Neuron (in vitro differentiated cells): ENCODE data around the gene RNF181.
"Not testable (repeated sequence)": the region's sequence is repeated elsewhere in the genome, so short reads cannot be mapped to it uniquely, and the experiment has no call there.

Source experiments
- H2AFZ ChIP-seq: one replicate; pipeline ENCODE4 v1.6.1; 2013; ENCODE audit warnings: low read depth, mild to moderate bottlenecking, inconsistent platforms, low read length, moderate library complexity
- H3K27me3 ChIP-seq: one replicate; pipeline ENCODE4 v1.6.1; 2013; ENCODE audit warnings: low read length; ENCODE audit not compliant: insufficient read depth
- H3K36me3 ChIP-seq: one replicate; pipeline ENCODE4 v1.6.1; 2013; ENCODE audit warnings: low read length; ENCODE audit not compliant: insufficient read depth
- H3K4me1 ChIP-seq: one replicate; pipeline ENCODE4 v1.6.1; 2013; ENCODE audit warnings: low read length; ENCODE audit not compliant: insufficient read depth
- H3K4me3 ChIP-seq: 2 replicates; pipeline ENCODE4 v1.5.1; 2013; ENCODE audit warnings: mild to moderate bottlenecking, low read length, moderate library complexity
- H3K9me3 ChIP-seq: one replicate; pipeline ENCODE4 v1.6.1; 2013; ENCODE audit warnings: low read length

The RNF181 gene

DNA sequence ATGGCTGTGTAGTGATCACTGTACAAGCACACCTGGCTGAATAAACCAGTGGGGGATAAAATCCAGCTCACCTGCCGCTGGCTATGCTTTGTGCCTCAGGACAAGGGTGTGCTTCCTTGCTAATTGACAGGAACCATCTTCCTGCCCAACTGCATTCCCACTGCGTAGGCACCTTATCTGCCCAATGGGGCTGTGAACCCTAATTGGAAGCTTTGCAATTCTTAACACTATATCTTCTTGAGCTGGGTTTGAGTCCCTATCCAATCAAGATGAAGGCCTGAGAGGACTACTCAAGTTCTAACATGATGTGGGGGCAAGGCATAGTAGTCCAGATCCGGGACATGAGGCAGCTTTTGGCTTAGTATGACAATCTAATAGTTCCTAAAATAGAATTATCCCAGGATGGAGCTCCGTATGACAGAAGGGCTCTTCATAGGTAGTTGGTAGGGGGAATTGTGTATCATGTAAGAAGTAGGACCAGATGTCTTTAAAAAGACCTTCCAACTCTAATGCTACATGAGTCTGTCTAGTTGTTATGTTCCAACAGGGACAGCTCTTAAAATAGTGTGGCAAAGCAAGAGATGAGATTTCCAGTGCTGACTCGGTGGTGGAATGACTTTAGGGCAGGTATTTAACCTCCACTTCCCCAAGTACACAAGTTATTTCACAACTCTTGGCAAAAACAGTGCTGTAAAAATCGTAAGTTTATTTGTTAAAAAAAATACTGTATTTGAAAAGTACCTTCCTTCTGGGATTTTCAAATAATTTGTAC, 9.2 kb downstream of the RNF181 start:
- H3K36me3 ChIP-seq, result peaks cover 24% of the 10 kb centered on the region
- H3K4me1 ChIP-seq, result peaks cover 26% of the 10 kb centered on the region
- H2AFZ ChIP-seq, result no peak overlapping the region
- H3K9me3 ChIP-seq, result no peaks in the 10 kb centered on the region
- H3K27me3 ChIP-seq, result no peaks in the 10 kb centered on the region
- no peak overlapping the region for H3K4me3 ChIP-seq

GRCh38 chr2:85605406-85606115, 10.0 kb downstream of the RNF181 start:
- Histone ChIP-seq H3K4me3 (no peak overlapping the region), H3K27me3 (no peaks in the 10 kb centered on the region), H3K9me3 (no peaks in the 10 kb centered on the region), H2AFZ (no peak overlapping the region), H3K36me3 (peaks cover 29% of the 10 kb centered on the region), H3K4me1 (peaks cover 26% of the 10 kb centered on the region)

DNA sequence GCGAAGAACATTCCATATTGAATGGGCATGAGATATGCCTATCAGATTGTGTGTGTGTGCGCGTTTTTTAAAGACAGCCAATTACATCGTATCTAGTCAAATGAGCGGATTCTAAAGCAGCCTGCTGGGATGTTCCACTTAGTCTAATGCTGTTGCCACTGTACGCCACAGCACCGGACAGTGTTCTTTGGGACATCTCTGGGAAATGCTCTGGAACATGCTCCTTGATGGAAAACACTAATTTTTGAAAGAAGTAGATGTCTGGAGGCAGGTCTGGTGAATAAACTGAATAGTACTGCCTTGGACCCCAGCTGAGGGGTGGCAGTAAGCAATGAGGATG, 10.5 kb downstream of the RNF181 start:
- Histone ChIP-seq H2AFZ (no peak overlapping the region), H3K27me3 (no peaks in the 10 kb centered on the region), H3K36me3 (peaks cover 29% of the 10 kb centered on the region), H3K9me3 (no peaks in the 10 kb centered on the region), H3K4me3 (no peak overlapping the region), H3K4me1 (peaks cover 29% of the 10 kb centered on the region)

GRCh38 chr2:85607268-85608215, 12.0 kb downstream of the RNF181 start:
- Histone ChIP-seq H3K4me3 (no peak overlapping the region), H3K36me3 (peaks cover 29% of the 10 kb centered on the region), H3K27me3 (no peaks in the 10 kb centered on the region), H3K9me3 (no peaks in the 10 kb centered on the region), H3K4me1 (peaks cover 29% of the 10 kb centered on the region), H2AFZ (no peak overlapping the region)

DNA sequence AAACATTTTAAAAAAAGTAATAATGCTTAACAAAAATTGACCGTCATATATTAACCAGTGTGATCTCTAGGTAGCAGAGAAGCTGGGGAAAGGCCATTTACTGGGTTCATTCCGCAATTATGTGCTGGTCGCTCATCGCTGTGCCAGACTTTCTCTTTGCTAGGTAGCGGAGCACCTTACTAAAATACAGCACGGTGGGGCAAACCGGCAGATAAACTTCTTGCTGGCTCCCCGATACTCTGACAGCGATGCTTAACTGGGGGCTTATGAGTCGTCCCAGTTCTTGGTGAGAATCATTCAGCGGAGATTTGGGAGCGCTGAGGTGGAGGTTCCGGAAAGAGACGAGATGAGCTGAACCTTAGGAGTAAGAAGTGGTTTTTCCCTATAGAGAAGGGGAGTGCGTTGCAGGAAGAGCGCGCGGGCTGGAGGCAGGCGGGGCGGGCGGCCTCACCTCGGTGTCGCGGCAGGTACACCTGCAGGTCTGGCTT, 15.7 kb downstream of the RNF181 start:
- H3K4me1 ChIP-seq, result peaks cover 15% of the 10 kb centered on the region
- H3K27me3 ChIP-seq, result no peaks in the 10 kb centered on the region
- H3K4me3 ChIP-seq, result peak overlapping the region; percentile 82
- peak overlapping the region; percentile 52 for H2AFZ ChIP-seq
- H3K9me3 ChIP-seq, result no peaks in the 10 kb centered on the region
- peaks cover 29% of the 10 kb centered on the region for H3K36me3 ChIP-seq

- H3K9me3 ChIP-seq, result no peaks in the 10 kb centered on the region
- H3K36me3 ChIP-seq, result peaks cover 29% of the 10 kb centered on the region
- H3K4me1 ChIP-seq, result peaks cover 13% of the 10 kb centered on the region
- H3K27me3 ChIP-seq, result no peaks in the 10 kb centered on the region
- peak within 1 kb of the TSS; percentile 82 for H3K4me3 ChIP-seq
- H2AFZ ChIP-seq, result peak within 1 kb of the TSS; percentile 52
Observed at GRCh38 chr2:85611705-85612587, 16.4 kb downstream of the RNF181 start, which contains the start of gene C2orf68. Gene C2orf68 (minus strand): TSS chr2:85612066. CDS start chr2:85611984, 82 bp downstream.

DNA sequence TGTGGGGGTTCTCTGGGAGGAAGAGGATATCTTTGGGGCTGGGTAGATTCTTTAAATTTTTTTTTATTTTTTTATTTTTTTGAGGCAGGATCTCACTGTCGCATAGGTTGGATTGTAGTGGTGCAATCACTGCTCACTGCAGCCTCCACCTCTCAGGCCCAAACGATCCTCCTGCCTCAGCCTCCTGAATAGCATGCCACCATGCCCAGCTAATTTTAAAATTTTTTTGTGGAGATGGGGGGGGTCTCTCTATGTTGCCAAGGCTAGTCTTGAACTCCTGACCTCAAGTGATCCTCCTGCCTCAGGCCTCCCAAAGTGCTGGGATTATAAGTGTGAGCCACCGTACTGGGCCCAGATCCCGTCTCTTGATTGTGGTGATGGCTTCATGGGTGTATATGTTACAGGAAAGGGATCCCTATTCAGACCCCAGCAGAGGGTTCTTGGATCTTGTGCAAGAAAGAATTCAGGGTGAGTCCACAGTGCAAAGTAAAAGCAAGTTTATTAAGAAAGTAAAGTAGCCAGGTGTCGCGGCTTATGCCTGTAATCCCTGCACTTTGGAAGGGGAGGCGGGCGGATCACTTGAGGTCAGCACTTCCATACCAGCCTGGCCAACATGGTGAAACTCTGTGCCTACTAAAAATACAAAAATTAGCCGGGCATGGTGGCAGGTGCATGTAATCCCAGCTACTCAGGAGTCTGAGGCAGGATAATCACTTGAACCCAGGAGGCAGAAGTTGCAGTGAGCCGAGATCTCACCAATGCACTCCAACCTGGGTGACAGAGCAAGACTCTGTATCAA, 18.4 kb downstream of the RNF181 start:
- Histone ChIP-seq H3K27me3 (no peaks in the 10 kb centered on the region), H2AFZ (no peak overlapping the region), H3K4me1 (peaks cover 19% of the 10 kb centered on the region), H3K36me3 (peaks cover 14% of the 10 kb centered on the region), H3K9me3 (no peaks in the 10 kb centered on the region), H3K4me3 (no peak overlapping the region)

- H3K4me3 ChIP-seq, H3K9me3 ChIP-seq, H2AFZ ChIP-seq, H3K27me3 ChIP-seq: not testable (repeated sequence)
- Histone ChIP-seq H3K4me1 (peaks cover 19% of the 10 kb centered on the region), H3K36me3 (peaks cover 16% of the 10 kb centered on the region)
Observed at GRCh38 chr2:85614757-85615156, 19.2 kb downstream of the RNF181 start.

DNA sequence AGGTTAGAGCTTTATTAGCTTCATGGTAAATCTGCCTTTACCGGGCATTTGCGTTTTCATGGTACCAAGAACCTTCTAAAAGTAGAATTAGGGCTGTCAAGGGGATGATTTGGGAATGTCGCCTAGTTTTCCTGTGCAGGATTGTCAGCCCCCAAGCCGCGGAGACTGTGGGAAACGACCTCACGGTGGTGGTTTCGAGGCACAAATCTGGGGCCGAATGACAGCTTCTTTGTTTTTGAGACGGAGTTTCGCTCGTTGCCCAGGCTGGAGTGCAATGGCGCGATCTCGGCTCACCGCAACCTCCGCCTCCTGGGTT, 19.8 kb downstream of the RNF181 start:
- H3K4me1 ChIP-seq, result peaks cover 19% of the 10 kb centered on the region
- no peak overlapping the region for H2AFZ ChIP-seq
- H3K4me3 ChIP-seq, result no peak overlapping the region
- no peaks in the 10 kb centered on the region for H3K27me3 ChIP-seq
- no peaks in the 10 kb centered on the region for H3K9me3 ChIP-seq
- peaks cover 15% of the 10 kb centered on the region for H3K36me3 ChIP-seq

GRCh38 chr2:85617723-85618122, 22.2 kb downstream of the RNF181 start:
- H2AFZ ChIP-seq, H3K4me3 ChIP-seq, H3K9me3 ChIP-seq, H3K27me3 ChIP-seq: not testable (repeated sequence)
- Histone ChIP-seq H3K36me3 (peaks cover 32% of the 10 kb centered on the region), H3K4me1 (peaks cover 10% of the 10 kb centered on the region)

DNA sequence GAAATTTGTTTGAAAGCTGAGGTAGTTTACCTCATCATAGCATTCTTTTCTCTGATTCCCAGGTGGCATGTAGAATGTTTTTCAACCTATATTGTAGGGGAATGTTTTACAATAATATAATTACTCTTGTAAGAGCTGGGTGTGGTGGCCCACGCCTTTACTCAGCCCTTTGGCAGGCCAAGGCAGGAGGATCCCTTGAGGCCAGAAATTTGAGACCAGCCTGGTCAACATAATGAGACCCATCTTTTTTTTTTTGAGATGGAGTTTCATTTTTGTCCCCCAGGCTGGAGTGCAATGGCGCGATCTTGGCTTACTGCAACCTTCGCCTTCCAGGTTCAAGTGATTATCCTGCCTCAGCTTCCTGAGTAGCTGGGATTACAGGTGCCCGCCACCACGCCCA, 24.1 kb downstream of the RNF181 start:
- Histone ChIP-seq H3K4me3 (no peak overlapping the region), H3K36me3 (peaks cover 51% of the 10 kb centered on the region), H3K27me3 (no peaks in the 10 kb centered on the region), H3K4me1 (peaks cover 10% of the 10 kb centered on the region), H2AFZ (no peak overlapping the region), H3K9me3 (no peaks in the 10 kb centered on the region)

GRCh38 chr2:85621338-85621737, 25.8 kb downstream of the RNF181 start:
- peaks cover 10% of the 10 kb centered on the region for H3K4me1 ChIP-seq

More at GRCh38 chr2:85621338-85621737, 25.8 kb downstream of the RNF181 start:
- H3K27me3 ChIP-seq, result no peaks in the 10 kb centered on the region
- no peak overlapping the region for H2AFZ ChIP-seq
- no peaks in the 10 kb centered on the region for H3K9me3 ChIP-seq
- H3K4me3 ChIP-seq, result no peak overlapping the region
- peaks cover 65% of the 10 kb centered on the region for H3K36me3 ChIP-seq
